CD4-positive, alpha-beta T cell treated with Interleukin-10 for 1 hour (primary cell): Measurements from ENCODE around the gene ZMIZ1.

ENCODE experiments used
- DNase-seq: peaks from one replicate; pipeline ENCODE4 v3.0.0-alpha.2; 2020

The ZMIZ1 gene

DNA sequence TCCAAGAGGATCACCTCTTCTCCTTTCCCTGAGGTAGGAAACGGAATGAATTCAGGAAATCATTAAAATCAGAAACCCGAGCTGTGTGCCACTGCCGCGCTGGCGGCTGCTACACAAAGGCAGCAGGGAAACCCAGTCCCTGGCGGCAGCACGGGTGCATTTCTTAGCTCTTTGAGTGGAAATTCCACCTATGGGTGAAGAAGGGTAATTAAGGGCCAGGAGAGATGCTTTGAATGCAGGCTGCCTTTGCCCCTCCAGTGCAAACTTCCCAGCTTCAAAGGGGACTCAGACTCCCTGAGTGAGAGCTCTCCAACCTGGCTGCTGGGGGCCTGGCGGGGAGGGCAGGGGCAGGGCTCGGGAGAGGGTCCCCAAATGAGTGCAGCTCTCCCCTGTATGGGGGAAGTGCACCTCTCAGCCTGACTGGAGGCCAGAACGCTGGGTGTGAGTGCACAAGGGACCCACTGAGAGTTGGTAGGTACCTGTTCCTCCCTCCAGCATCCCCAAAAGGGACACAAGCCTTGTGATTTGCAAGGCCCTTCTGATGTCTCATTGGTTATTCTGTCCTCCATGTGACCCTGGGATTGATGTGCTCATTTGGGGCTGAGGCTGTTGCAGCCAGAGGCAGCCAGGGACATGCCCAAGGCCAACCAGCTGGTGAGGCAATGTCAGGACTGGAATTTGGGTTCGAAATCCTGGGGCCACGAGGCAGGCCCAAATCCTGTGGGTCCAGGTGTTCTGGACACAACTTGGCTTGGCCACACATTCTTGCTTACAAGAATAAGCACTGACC is 16.3 kb upstream of the ZMIZ1 start:
- peak; percentile 31 for DNase-seq

GRCh38 chr10:79053081-79053434 is 15.7 kb upstream of the ZMIZ1 start:
- DNase-seq = no peak

- DNase-seq = no peak
These were observed 15.1 kb upstream of the ZMIZ1 start for GRCh38 chr10:79053481-79054202.

DNA sequence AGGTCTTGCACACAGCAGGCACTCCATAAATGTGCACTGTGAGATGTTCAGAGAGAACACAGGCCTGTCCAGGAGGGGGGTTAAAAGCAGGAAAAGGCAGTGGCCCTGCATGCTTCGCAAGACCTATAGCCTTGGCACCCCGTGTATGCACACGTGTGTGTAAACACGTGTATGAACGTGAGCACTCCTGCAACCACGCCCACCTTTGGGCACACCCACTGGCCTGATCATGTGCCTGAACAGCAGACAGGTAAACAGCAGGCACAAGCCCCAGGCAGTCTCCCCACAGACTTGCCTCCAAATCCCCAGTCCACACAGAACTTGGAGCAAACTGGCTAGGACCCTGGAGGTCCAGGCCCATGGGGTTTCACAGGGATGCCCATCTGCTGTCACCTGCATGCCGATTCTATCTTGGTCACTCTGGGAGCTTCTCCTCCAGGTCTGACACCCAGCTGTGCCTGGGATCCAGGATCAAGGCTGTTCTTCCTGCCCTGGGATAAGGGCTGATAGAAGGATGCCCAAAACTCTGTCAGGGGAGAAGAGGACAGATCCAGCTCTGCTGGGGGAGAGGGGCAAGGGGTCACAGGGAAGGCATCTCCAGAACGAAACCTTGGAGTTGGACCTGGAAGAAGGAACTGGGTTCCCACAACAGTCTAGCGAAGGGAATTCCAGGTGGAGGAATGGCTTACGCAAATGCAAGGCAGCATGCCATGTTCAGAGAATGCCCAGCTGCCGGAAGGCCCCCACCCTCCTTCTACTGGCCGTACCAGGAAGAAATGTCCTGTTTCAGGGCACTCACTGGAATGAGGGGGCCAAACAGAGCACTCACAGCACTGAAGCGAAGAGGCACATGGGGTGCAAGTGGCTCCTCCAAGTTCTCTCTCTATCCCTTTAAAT is 14.3 kb upstream of the ZMIZ1 start:
- no peak for DNase-seq

GRCh38 chr10:79055100-79055782 is 13.5 kb upstream of the ZMIZ1 start:
- DNase-seq = no peak

DNA sequence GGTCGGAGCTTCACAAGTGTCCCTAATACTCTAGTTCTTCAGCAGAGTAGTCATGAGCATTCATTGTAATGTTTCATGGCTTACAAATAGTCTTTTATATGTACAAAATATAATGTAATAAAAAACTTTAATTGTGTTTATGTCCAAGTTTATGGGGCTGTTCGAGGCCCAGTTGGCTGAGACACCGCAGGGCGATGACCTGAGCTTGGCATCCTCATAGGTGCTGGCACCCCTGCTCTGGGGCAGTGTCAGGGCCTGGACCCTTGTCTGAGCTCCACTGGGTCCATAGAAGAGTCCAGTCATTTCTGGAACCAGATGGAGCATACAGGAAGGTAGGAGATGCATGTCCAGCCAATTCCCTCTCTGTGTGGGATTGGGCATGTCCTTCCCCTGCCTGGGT is 12.9 kb upstream of the ZMIZ1 start:
- DNase-seq = no peak

- DNase-seq = no peak
These were observed 12.4 kb upstream of the ZMIZ1 start for GRCh38 chr10:79056361-79056735.

- DNase-seq = no peak
These were observed 11.9 kb upstream of the ZMIZ1 start for GRCh38 chr10:79056736-79057391.

GRCh38 chr10:79057481-79058275 is 11.1 kb upstream of the ZMIZ1 start:
- no peak for DNase-seq

DNA sequence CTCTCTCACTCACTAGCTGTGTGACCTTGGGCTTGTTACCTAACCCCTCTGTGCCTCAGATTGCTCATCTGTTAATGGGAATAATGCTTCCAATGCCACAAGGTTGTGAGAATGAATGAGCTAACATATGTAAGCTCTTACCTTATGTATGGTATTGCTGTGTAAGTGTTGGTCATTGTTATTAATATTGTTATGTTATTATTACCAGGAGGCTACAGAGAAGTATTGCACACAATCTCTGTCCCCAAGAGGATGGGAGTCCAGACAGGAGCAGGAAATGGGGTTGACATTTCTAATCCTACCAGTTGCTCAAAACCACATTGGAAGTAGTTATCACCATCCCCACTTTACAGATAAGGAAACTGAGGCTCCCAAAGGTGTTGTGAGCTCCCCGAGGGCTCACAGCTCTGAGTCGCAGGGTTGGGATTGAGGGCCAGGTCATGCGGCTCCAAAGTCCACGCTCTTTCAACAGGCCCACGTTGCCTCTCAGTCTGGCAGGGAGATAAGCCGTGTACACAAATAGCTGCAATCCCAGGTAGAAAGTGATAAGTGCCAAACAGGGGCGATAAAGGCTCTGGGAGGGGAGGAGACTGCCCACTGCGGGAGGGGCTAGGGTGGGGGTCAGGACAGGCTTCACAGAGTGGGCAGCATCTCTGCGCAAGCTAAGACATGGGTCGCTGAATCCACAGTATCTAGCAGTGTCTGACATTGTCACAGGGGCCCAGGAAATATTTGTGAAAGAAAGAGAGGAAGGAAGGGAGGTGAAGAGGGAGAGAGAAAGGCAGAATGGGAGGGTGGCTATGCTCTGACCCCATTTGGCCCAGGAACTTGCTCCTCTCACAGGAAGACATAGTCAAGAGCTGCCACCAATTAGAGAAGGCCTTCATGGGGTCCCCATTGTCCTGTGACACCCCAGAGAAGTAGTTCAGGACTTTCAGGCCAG is 9.6 kb upstream of the ZMIZ1 start:
- no peak for DNase-seq

- no peak for DNase-seq
These were observed 8.8 kb upstream of the ZMIZ1 start for GRCh38 chr10:79059859-79060379.

DNA sequence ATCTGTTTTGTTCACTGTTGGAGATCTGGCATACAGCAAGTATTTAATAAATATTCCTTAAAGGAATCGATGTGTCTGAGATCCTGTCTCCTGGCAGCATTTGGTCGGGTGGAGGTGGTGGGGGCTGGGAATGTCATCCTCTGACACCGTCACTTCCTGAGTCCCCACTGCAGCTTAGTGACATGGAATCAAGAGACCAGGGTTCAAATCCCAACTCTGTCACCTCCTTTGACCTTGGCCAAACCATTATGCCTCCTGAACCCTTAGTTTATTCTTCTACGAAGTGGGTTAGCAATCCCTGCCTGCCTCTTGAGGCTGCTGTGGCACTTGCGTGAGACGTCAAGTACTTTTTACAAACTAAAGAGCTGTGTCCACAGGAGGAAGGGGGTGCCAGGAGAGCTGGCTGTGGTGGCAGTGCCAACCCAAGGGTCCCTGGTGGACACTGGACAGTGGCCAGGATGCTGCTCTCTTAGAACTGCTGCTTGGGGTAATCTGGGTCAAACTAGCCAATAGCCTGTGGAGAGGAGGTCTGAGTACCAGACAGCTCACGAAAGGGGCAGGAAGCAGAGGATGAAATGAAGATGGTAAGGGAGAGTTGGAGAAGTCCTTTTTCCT is 8.0 kb upstream of the ZMIZ1 start:
- DNase-seq = no peak

DNA sequence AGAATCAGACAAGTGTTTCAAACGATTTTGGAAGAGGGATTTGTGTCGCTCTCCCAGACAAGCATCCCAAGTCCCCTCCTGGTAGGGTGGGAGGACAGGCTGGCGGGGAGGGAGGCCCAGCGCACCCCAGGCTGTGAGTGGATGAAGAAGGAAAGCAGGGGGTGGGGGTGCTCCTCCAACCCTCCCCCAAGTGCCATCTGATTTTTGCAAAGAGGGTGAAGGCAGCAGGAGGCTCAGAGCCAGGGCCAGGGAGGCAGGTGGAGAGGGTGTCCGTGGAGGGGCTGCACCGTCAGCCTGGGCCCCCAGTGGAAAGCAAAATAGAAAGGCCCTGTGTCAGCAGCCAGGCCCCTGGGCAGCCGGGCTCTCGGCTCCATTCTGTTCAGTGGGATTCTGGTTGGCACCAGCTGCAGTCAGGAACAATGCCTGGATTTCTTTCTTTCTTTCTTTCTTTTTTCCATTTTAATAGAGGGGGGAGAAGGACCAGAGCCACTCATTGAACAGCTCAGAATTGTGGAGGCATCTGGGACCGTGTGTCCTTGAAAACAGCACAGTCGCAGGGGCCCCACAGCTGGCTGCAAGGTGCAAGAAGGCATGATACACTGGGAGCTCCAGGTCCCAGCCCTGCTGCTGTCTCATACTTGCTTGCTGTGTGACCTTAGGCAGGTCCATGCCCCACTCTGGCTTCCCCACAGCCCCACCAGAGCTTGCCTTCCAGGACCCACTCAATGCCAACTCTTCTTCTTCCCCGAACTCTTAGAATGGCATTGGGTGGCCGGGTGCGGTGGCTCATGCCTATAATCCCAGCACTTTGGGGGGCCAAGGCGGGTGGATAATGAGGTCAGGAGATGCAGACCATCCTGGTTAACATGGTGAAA is 7.1 kb upstream of the ZMIZ1 start:
- no peak for DNase-seq

GRCh38 chr10:79063071-79063491 is 5.7 kb upstream of the ZMIZ1 start:
- DNase-seq = no peak

GRCh38 chr10:79063661-79064492 is 4.9 kb upstream of the ZMIZ1 start:
- DNase-seq = peak; percentile 59

DNA sequence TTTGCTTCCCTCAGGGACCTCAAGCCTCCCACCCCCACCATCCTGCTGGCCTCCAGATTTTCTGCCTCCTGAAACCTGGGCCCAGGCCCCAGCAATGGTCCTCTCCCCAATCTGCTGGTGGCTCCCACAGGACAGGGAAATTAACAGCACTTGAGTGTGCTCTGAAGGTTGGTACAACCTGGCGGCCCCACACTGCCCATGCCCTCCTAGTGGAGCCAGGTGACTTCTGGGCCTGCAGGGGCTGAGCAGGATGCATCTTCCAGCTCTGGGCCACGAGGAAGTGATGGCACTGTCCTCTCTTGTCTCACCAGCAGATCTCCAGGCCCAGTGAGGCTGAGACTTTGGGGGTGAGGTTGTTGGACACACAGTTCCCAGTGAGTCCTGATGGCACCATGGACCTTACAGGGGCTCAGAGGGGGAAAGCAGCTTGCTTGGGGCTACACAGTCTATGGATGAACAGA is 3.6 kb upstream of the ZMIZ1 start:
- no peak for DNase-seq

DNA sequence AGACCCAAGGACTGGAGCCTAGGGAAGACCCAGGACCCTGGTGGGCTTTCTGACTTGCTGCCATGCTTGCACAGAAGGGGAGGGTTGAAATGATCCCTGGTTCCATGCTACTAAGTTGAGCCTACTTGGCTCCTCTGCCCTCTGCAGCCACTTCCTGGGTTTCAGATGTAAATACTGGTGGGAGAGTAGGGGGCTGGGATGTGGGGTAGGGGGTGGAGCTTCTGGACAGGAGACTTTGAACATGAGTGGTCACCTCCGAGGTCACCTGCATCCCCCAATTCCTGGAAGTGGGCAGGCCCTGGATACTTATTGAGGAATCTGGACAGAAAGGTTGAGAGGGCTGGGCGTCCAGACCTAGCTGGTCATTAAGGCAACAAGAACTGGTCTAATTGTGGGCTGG is 2.9 kb upstream of the ZMIZ1 start:
- no peak for DNase-seq
